ENCODE results near the gene PPP1R14D. TPM values are rescaled to one million over a fixed set of nuclear protein-coding genes. Genes with fewer than 3 reads are reported as not detected.

Gene PPP1R14D
- total and polyA plus RNA-seq, 4 experiments from 2014 or later: not detected

DNA sequence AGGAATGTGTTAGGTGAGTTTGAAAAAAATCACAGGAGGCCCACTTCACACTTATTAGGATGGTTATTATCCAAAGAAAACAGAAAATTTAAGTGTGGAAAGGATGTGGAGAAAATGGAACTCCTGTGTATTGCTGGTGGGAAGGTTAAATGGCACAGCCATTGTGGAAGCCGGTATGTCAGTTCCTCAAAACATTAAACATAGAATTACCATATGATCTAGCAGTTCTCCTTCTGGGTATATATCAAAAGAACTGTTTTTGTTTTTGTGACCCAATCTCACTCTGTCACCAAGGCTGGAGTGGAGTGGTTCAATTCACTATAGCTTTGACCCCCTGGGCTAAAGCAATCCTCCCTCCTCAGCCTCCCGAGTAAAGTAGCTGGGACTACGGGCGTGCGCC, 32.0 kb downstream of the PPP1R14D start:
- Mint-ChIP-seq H3K9me3 (no peaks in the 10 kb centered on the region), H3K27me3 (no peaks in the 10 kb centered on the region), H3K4me1 (peaks cover 15 to 33% (median 25%) of the 10 kb centered on the region in 4 donors), H3K4me3 (no peak overlapping the region), H3K36me3 (peaks cover 28 to 29% of the 10 kb centered on the region in 2 donors), H3K27ac (no peak overlapping the region)
- H3K4me3 ChIP-seq (ENCODE audit: low read length in 2 of 2): no peak overlapping the region
- intact Hi-C loops (cut with micrococcal nuclease): no loop called here
- no peak overlapping the region for H3K27ac ChIP-seq (ENCODE audit: low read depth, low read length)
- ChIA-PET POLR2A (ENCODE audit: partially characterized antibody) (interaction anchor here (0.6 to 0.9 kb wide), 2 partner anchors 9 to 269 kb away, joined by 3 to 4 read pairs; no protein-coding TSS in a partner anchor), CTCF (ENCODE audit: partially characterized antibody) (interaction anchor here (0.6 to 1.4 kb wide), 3 partner anchors 10 to 224 kb away, joined by 3 to 5 read pairs (median 3); no protein-coding TSS in a partner anchor)
- no peaks in the 10 kb centered on the region for H3K27me3 ChIP-seq (ENCODE audit: insufficient read depth, low read length)
- H3K36me3 ChIP-seq (ENCODE audit: insufficient read depth, low read length): peaks cover 9% of the 10 kb centered on the region
- no peaks in the 10 kb centered on the region for H3K9me3 ChIP-seq (ENCODE audit: control insufficient read depth in 1 of 2, low read length in 2 of 2)
- no peak for DNase-seq
- H3K4me1 ChIP-seq (ENCODE audit: insufficient read depth, low read length): no peaks in the 10 kb centered on the region

DNA sequence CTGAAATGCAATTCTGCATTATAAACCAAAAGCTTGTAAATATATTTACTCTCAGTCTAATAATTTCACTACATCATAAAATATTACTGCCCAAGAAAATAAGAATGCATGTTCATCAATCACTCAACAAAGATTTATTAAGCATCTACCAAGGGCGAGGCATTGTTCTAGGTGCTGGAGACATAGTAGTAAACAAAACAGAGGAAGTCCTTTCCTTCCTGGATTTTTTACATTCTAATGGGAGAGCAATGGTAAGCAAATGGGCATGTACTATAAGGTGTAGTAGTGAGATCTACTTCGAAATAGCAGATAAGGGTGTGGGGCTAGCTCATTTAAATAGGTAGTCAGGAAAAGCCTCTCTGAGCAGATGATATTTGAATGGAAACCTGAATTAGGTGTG, 32.5 kb downstream of the PPP1R14D start:
- DNase-seq: no peak
- Mint-ChIP-seq H3K4me1 (peaks cover 14 to 33% (median 23%) of the 10 kb centered on the region in 4 donors), H3K9me3 (no peaks in the 10 kb centered on the region), H3K4me3 (no peak overlapping the region), H3K36me3 (peaks cover 26 to 27% of the 10 kb centered on the region in 2 donors), H3K27me3 (no peaks in the 10 kb centered on the region), H3K27ac (peak overlapping the region in 1 of 7 donors; percentile 63)
- ChIA-PET CTCF (ENCODE audit: partially characterized antibody) (interaction anchor here (0.6 to 2.0 kb wide), 4 partner anchors 10 to 223 kb away, joined by 3 to 5 read pairs (median 4); no protein-coding TSS in a partner anchor), POLR2A (ENCODE audit: partially characterized antibody) (no interaction called here)
- Histone ChIP-seq H3K27ac (ENCODE audit: low read depth, low read length) (no peak overlapping the region), H3K9me3 (ENCODE audit: control insufficient read depth in 1 of 2, low read length in 2 of 2) (no peaks in the 10 kb centered on the region), H3K4me3 (ENCODE audit: low read length in 2 of 2) (no peak overlapping the region), H3K4me1 (ENCODE audit: insufficient read depth, low read length) (no peaks in the 10 kb centered on the region), H3K36me3 (ENCODE audit: insufficient read depth, low read length) (peaks cover 8% of the 10 kb centered on the region), H3K27me3 (ENCODE audit: insufficient read depth, low read length) (no peaks in the 10 kb centered on the region)
- intact Hi-C loops (cut with micrococcal nuclease): no loop called here

DNA sequence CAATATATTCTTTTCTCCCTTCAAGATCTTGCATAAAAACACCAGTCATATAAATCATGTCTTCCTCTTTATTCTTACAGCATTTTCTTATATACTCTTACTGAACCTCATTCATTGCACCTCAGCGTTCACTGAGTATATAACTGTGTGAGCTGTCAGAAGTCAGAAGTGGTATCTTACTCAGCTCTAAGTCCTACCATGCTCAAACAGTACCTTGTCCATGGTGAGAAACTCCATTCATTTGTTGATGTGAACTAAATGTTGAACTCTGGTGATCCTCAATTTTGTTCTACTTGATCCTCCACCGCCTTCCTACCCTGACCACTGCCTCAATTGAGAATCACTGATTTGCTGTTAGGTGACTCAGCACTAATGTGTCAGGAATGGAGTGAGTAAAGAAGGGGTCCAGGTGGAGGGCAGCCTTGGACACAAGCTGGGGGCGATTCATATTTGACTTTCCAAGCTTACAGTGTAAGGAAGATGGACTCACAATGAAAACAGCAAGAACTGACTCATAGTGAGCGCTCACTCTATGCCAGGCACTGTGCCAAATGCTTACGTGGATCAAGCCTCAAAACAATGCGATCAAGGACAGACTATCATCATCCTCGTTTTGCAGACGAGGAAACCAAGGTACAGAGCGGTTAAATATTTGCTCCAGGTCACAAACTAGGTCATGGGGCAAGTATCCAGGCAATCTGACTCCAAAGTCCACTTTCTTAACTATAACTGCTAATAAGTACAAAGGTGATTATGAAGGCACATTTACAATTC, 35.1 kb downstream of the PPP1R14D start:
- H3K27me3 Mint-ChIP-seq: no peaks in the 10 kb centered on the region
- H3K27ac Mint-ChIP-seq: peak overlapping the region in 1 of 7 donors; percentile 36
- no peaks in the 10 kb centered on the region for H3K9me3 Mint-ChIP-seq
- intact Hi-C loops (cut with micrococcal nuclease): no loop called here
- Histone ChIP-seq H3K9me3 (ENCODE audit: control insufficient read depth in 1 of 2, low read length in 2 of 2) (no peaks in the 10 kb centered on the region), H3K4me3 (ENCODE audit: low read length in 2 of 2) (no peak overlapping the region), H3K36me3 (ENCODE audit: insufficient read depth, low read length) (peaks cover 6% of the 10 kb centered on the region), H3K4me1 (ENCODE audit: insufficient read depth, low read length) (peaks cover 5% of the 10 kb centered on the region), H3K27ac (ENCODE audit: low read depth, low read length) (no peak overlapping the region), H3K27me3 (ENCODE audit: insufficient read depth, low read length) (no peaks in the 10 kb centered on the region)
- peaks cover 12 to 18% of the 10 kb centered on the region in 2 donors for H3K36me3 Mint-ChIP-seq
- no peak for DNase-seq
- CTCF ChIA-PET (ENCODE audit: partially characterized antibody): interaction anchor here (1.6 to 3.0 kb wide), 2 partner anchors 9 to 11 kb away, joined by 6 to 9 read pairs; no protein-coding TSS in a partner anchor
- peaks cover 14 to 25% (median 22%) of the 10 kb centered on the region in 4 donors for H3K4me1 Mint-ChIP-seq
- POLR2A ChIA-PET (ENCODE audit: partially characterized antibody): no interaction called here
- H3K4me3 Mint-ChIP-seq: no peak overlapping the region

DNA sequence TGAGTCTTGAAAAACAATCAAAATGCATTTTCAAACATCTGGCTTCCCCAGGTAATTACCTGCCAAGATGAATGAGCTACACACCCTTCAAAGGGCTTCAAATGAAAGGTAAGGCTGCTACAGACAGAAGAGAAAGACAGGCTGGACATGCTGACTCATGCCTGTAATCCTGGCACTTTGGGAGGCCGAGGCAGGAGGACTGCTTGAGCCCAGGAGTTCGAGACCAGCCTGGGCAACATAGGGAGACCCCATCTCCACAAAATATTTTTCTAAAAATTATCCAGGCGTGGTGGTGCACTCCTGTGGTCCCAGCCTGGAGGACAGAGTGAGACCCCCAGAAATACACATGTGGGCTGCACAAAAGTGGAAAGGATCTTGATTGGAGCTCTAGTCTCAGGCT, 36.1 kb downstream of the PPP1R14D start:
- no peak overlapping the region for H3K4me3 ChIP-seq (ENCODE audit: low read length in 2 of 2)
- POLR2A ChIA-PET (ENCODE audit: partially characterized antibody): interaction anchor here (0.8 kb wide), 1 partner anchor 48 kb away, joined by 3 read pairs; no protein-coding TSS in a partner anchor
- H3K36me3 ChIP-seq (ENCODE audit: insufficient read depth, low read length): peaks cover 6% of the 10 kb centered on the region
- intact Hi-C loops (cut with micrococcal nuclease): no loop called here
- CTCF ChIA-PET (ENCODE audit: partially characterized antibody): interaction anchor here (1.6 to 3.0 kb wide), 2 partner anchors 10 kb away, joined by 6 to 9 read pairs; no protein-coding TSS in a partner anchor
- H3K9me3 ChIP-seq (ENCODE audit: control insufficient read depth in 1 of 2, low read length in 2 of 2): no peaks in the 10 kb centered on the region
- no peak for DNase-seq
- H3K9me3 Mint-ChIP-seq: no peaks in the 10 kb centered on the region
- H3K27ac ChIP-seq (ENCODE audit: low read depth, low read length): no peak overlapping the region
- no peaks in the 10 kb centered on the region for H3K27me3 Mint-ChIP-seq
- peaks cover 8 to 14% of the 10 kb centered on the region in 2 donors for H3K36me3 Mint-ChIP-seq
- H3K27me3 ChIP-seq (ENCODE audit: insufficient read depth, low read length): no peaks in the 10 kb centered on the region
- H3K4me3 Mint-ChIP-seq: no peak overlapping the region
- H3K4me1 Mint-ChIP-seq: peaks cover 18 to 27% (median 24%) of the 10 kb centered on the region in 4 donors
- peaks cover 14% of the 10 kb centered on the region for H3K4me1 ChIP-seq (ENCODE audit: insufficient read depth, low read length)
- no peak overlapping the region for H3K27ac Mint-ChIP-seq

DNA sequence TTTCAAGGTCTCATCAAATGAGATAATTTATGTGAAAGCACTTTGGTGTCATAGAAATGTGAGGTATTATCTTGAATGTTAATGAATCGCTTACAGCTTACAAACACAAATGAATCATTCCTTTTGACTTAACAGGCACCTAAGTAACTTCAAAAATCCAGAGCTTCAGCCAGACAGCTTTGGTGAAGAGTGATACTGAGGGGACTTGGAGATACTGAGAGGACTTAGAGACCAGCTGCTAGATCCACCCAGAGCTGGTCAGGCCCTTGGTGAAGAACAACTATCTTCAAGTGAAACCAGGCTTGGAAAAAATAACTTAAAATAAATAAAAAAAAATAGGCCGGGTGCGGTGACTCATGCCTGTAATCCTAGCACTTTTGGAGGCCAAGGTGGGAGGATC, 37.8 kb downstream of the PPP1R14D start:
- H3K4me1 ChIP-seq (ENCODE audit: insufficient read depth, low read length): peaks cover 23% of the 10 kb centered on the region
- ChIA-PET POLR2A (ENCODE audit: partially characterized antibody) (interaction anchor here (0.6 kb wide), 1 partner anchor 26 kb away, joined by 3 read pairs; no protein-coding TSS in a partner anchor), CTCF (ENCODE audit: partially characterized antibody) (interaction anchor here (0.6 to 0.8 kb wide), 2 partner anchors 8 to 12 kb away, joined by 3 to 4 read pairs; no protein-coding TSS in a partner anchor)
- no peaks in the 10 kb centered on the region for H3K27me3 Mint-ChIP-seq
- H3K4me1 Mint-ChIP-seq: peaks cover 23 to 31% (median 28%) of the 10 kb centered on the region in 4 donors
- H3K27me3 ChIP-seq (ENCODE audit: insufficient read depth, low read length): no peaks in the 10 kb centered on the region
- H3K27ac ChIP-seq (ENCODE audit: low read depth, low read length): no peak overlapping the region
- no peak overlapping the region for H3K4me3 Mint-ChIP-seq
- no peak for DNase-seq
- no peaks in the 10 kb centered on the region for H3K9me3 ChIP-seq (ENCODE audit: control insufficient read depth in 1 of 2, low read length in 2 of 2)
- H3K9me3 Mint-ChIP-seq: no peaks in the 10 kb centered on the region
- no peak overlapping the region for H3K4me3 ChIP-seq (ENCODE audit: low read length in 2 of 2)
- H3K27ac Mint-ChIP-seq: no peak overlapping the region
- peaks cover 8 to 9% of the 10 kb centered on the region in 2 donors for H3K36me3 Mint-ChIP-seq
- intact Hi-C loops (cut with micrococcal nuclease): no loop called here
- H3K36me3 ChIP-seq (ENCODE audit: insufficient read depth, low read length): peaks cover 6% of the 10 kb centered on the region

DNA sequence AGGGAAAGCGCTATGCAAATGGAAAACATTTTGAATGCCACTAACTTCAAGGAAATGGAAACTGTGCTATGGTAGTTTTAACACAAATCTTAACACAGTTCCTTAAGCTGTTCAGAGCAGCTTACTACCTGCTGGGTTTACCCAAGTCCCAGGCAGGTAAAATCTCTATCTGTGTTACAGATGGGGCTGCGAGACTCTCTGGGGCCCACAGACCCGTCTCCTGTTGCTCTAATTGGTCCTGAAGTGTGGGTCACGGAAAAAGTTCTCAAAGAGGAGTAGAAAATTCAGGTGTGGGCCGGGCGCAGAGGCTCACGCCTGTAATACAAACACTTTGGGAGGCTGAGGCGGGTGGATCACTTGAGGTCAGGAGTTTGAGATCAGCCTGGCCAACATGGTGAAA, 38.5 kb downstream of the PPP1R14D start:
- no peak overlapping the region for H3K27ac Mint-ChIP-seq
- H3K27me3 Mint-ChIP-seq: no peaks in the 10 kb centered on the region
- peaks cover 6% of the 10 kb centered on the region for H3K36me3 ChIP-seq (ENCODE audit: insufficient read depth, low read length)
- no peaks in the 10 kb centered on the region for H3K9me3 ChIP-seq (ENCODE audit: control insufficient read depth in 1 of 2, low read length in 2 of 2)
- peaks cover 8 to 9% of the 10 kb centered on the region in 2 donors for H3K36me3 Mint-ChIP-seq
- peaks cover 20 to 31% (median 27%) of the 10 kb centered on the region in 4 donors for H3K4me1 Mint-ChIP-seq
- no peak overlapping the region for H3K4me3 Mint-ChIP-seq
- CTCF ChIA-PET (ENCODE audit: partially characterized antibody): interaction anchor here (0.6 kb wide), 1 partner anchor 8 kb away, joined by 4 read pairs; no protein-coding TSS in a partner anchor
- POLR2A ChIA-PET (ENCODE audit: partially characterized antibody): no interaction called here
- H3K27ac ChIP-seq (ENCODE audit: low read depth, low read length): no peak overlapping the region
- no peak overlapping the region for H3K4me3 ChIP-seq (ENCODE audit: low read length in 2 of 2)
- intact Hi-C loops (cut with micrococcal nuclease): no loop called here
- H3K4me1 ChIP-seq (ENCODE audit: insufficient read depth, low read length): peaks cover 23% of the 10 kb centered on the region
- no peak for DNase-seq
- H3K27me3 ChIP-seq (ENCODE audit: insufficient read depth, low read length): no peaks in the 10 kb centered on the region
- H3K9me3 Mint-ChIP-seq: no peaks in the 10 kb centered on the region

DNA sequence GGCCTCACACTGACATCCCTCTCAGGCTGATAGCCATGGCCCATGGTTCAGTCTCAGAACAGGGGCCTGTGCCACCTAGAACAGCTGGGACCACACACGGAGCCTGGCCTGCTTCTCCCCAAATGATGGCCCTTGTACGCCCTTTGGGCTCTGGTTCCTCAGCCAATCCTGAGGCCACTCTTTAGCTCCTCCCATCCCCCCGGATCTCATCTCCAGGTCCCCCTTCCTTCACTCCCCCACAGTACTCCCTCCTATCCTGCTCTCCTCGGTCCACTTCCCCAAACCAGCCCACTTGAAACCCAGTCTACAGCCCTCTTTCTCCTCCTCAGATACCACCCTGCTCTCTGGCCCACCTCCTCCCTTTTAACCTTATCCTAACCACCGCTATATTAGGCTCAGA, 39.4 kb downstream of the PPP1R14D start:
- ChIA-PET CTCF (ENCODE audit: partially characterized antibody) (interaction anchor here (2.1 kb wide), 1 partner anchor 197 kb away, joined by 9 read pairs; the partner anchor contains the start of gene KNL1), POLR2A (ENCODE audit: partially characterized antibody) (interaction anchor here (0.6 to 1.2 kb wide), 3 partner anchors 18 to 103 kb away, joined by 3 read pairs; partner anchors contain the start of genes DNAJC17, RAD51 and ZFYVE19)
- H3K27ac Mint-ChIP-seq: no peak overlapping the region
- no peak overlapping the region for H3K4me3 ChIP-seq (ENCODE audit: low read length in 2 of 2)
- no peak overlapping the region for H3K27ac ChIP-seq (ENCODE audit: low read depth, low read length)
- peaks cover 23% of the 10 kb centered on the region for H3K4me1 ChIP-seq (ENCODE audit: insufficient read depth, low read length)
- peaks cover 8 to 9% of the 10 kb centered on the region in 2 donors for H3K36me3 Mint-ChIP-seq
- no peaks in the 10 kb centered on the region for H3K27me3 ChIP-seq (ENCODE audit: insufficient read depth, low read length)
- intact Hi-C loops (cut with micrococcal nuclease): no loop called here
- H3K9me3 Mint-ChIP-seq: no peaks in the 10 kb centered on the region
- peaks cover 20 to 31% (median 27%) of the 10 kb centered on the region in 4 donors for H3K4me1 Mint-ChIP-seq
- H3K9me3 ChIP-seq (ENCODE audit: control insufficient read depth in 1 of 2, low read length in 2 of 2): no peaks in the 10 kb centered on the region
- DNase-seq: no peak
- H3K27me3 Mint-ChIP-seq: no peaks in the 10 kb centered on the region
- H3K4me3 Mint-ChIP-seq: peak overlapping the region in 3 of 8 donors; percentile 0 to 39 (median 37)
- H3K36me3 ChIP-seq (ENCODE audit: insufficient read depth, low read length): peaks cover 6% of the 10 kb centered on the region
